Gastrocnemius medialis (tissue), 4 donors: ENCODE results near the gene VPS35L. TPM values are rescaled to one million over a fixed set of nuclear protein-coding genes. Genes with fewer than 3 reads are reported as not detected.

Experiments
- ATAC-seq, 2 donors: fragments of 150-250 bp; one replicate each; pipeline ENCODE4 v1.9.1; 2016
- DNase-seq, 2 donors: peaks; one replicate each; pipeline ENCODE4 v3.0.0-alpha.2; 2019
- H3K27ac ChIP-seq, 4 donors: fragments of 200-600 bp; sonication (generic); 1 replicate in 1 of 4; 2 replicates in 3 of 4; pipeline ENCODE4 v1.5.1; 2016 to 2018; ENCODE audit warnings: mild to moderate bottlenecking in 2 of 4, moderate library complexity in 1 of 4
- H3K27me3 ChIP-seq, 3 donors: fragments of 200-600 bp; sonication (generic) in 2 of 3; 1 replicate in 1 of 3; 2 replicates in 2 of 3; pipeline versions ENCODE4 v1.5.1 to v1.6.0; 2016 to 2019; ENCODE audit warnings: mild to moderate bottlenecking in 1 of 3, moderate library complexity in 1 of 3
- H3K36me3 ChIP-seq, 2 donors: fragments of 200-600 bp; sonication (generic) in 1 of 2; one replicate each; pipeline ENCODE4 v1.5.1; 2017 to 2018
- H3K4me1 ChIP-seq, 2 donors: fragments of 200-600 bp; sonication (generic) in 1 of 2; one replicate each; pipeline ENCODE4 v1.5.1; 2016 to 2017; ENCODE audit warnings: mild to moderate bottlenecking in 2 of 2
- H3K4me3 ChIP-seq, 4 donors: fragments of 200-600 bp; sonication (generic) in 3 of 4; 1 replicate in 1 of 4; 2 replicates in 3 of 4; pipeline ENCODE4 v1.5.1; 2016 to 2019; ENCODE audit warnings: mild to moderate bottlenecking in 2 of 4
- H3K9me3 ChIP-seq, 3 donors: fragments of 200-600 bp; sonication (generic) in 2 of 3; 1 replicate in 1 of 3; 2 replicates in 2 of 3; pipeline ENCODE4 v1.5.1; 2016 to 2019
- CTCF ChIP-seq, 5 experiments: fragments of 450-650 bp in 3 of 5; fragments of 200-600 bp in 2 of 5; sonication (generic) in 2 of 5; IDR thresholded peaks in 4 of 5; conservative IDR thresholded peaks in 1 of 5; 1 replicate in 4 of 5; 2 replicates in 1 of 5; pipeline ENCODE4 v1.5.1; 2016 to 2019; ENCODE audit warnings: antibody characterized with exemption in 5 of 5, mild to moderate bottlenecking in 3 of 5, moderate library complexity in 3 of 5
- POLR2A ChIP-seq, 2 donors: fragments of 450-650 bp; IDR thresholded peaks; one replicate each; pipeline ENCODE4 v1.6.1; 2017; ENCODE audit warnings: antibody characterized with exemption in 2 of 2, mild to moderate bottlenecking in 2 of 2, moderate library complexity in 2 of 2
- in situ Hi-C, 4 donors: fragments of 200-750 bp; cut with MboI; loops; one replicate each; pipeline versions ENCODE4 v1.15.0 to v1.8.0; 2017; ENCODE audit warnings: low sequenced_read_pairs in 4 of 4
- intact Hi-C: fragments of 100-400 bp; cut with DNase I; formaldehyde crosslinking; loops from one replicate; pipeline ENCODE4 v1.15.1; 2023; ENCODE audit warnings: low total_unique reads
- total RNA-seq, 4 donors: library from RNA; depleted of rRNA; stranded (reverse); fragments of >200 nt; gene quantifications; one replicate each; pipeline versions ENCODE4 v1.1.0 to v1.2.3, GENCODE V29; 2016

Gene VPS35L
- total RNA-seq, 4 donors from 2014 or later: 16.9 to 29.1 (median 24.8) TPM

DNA sequence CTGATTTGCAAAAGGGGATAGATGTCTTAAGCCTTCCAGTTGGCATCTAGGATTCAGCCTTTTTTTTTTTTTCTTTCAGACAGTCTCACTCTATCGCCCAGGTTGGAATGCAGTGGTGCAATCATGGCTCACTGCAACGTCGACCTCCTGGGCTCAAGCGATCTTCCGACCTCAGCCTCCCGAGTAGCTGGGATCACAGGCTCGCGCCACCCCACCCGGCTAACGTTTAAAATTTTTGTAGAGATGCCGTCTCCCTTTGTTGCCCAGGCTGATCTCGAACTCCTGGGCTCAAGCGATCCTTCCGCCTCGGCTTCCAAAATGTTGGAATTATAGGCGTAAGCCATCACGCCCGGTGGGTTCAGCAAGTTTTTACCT lies 32.3 kb upstream of the VPS35L start:
- intact Hi-C loops (loop anchor here (5.0 kb wide), 2 partner anchors 194 to 721 kb away; partner anchors contain the start of genes ARL6IP1, IQCK and KNOP1), in situ Hi-C loops (loop anchor here in 1 of 4 donors (25.0 kb wide), 1 partner anchor 736 kb away; the partner anchor contains the start of gene RPS15A)
- H3K4me1 ChIP-seq: peaks cover 28 to 30% of the 10 kb centered on the region in 2 donors
- H3K9me3 ChIP-seq: no peaks in the 10 kb centered on the region
- DNase-seq (no peak), ATAC-seq (no peak)
- no peaks in the 10 kb centered on the region for H3K27me3 ChIP-seq
- H3K36me3 ChIP-seq: peaks cover 2 to 6% of the 10 kb centered on the region in 2 donors
- no peak for TF ChIP-seq CTCF (IDR thresholded peaks at IDR 0.05 in 4 of 5, conservative IDR thresholded peaks at IDR 0.05 in 1 of 5)
- no peak for TF ChIP-seq POLR2A (IDR thresholded peaks at IDR 0.05)
- H3K4me3 ChIP-seq: peak overlapping the region in 1 of 4 donors; percentile 95
- peak overlapping the region; percentile 30 to 68 (median 65) for H3K27ac ChIP-seq

DNA sequence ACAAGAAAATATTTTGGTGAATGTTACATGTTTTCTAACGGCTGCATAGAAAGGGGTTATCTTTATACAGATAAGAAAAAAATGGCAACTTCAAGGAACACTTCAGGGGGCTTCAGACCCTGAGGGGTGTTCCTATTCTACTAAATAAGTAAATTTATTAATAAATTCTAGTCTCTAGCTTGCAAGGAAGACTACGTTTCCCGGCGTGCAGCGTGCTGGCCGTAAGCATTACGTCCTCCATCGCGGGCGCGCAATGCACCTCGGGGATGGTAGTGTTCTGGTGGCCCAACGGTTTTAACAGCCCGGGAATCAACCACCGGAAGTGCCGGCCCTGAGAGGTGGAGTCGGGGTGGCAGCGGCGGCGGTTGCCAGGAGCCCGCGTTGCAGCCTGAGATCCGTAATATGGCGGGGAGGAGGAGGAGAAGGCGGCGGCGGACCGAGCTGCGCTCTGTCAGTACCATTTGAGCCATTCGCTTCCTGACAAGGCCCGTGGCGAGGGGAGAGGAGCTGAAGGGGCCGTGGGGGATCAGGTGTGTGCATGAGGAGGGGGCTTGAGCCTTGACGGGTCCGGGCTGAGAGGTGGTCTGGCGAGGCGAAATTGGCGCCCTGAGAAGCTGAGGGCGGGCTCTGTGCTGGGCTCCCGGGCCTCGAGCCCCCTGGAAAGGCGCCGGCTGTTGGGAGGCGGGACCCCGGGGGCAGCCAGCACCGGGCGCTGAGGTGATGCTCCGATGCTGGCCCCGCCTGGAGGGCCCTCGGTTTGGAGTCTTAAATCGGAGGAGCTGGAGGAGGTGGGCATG lies 31.7 kb upstream of the VPS35L start, which contains the start of gene CCP110:
TSS of gene CCP110 (plus strand) at position 384 of the 797 bp plus-strand sequence. CDS start 3,940 bp downstream, outside the sequence.
- intact Hi-C loops (loop anchor here (2.0 to 5.0 kb wide), 3 partner anchors 19 to 721 kb away; partner anchors contain the start of genes ARL6IP1, IQCK and KNOP1), in situ Hi-C loops (loop anchor here in 1 of 4 donors (25.0 kb wide), 1 partner anchor 736 kb away; the partner anchor contains the start of gene RPS15A)
- no peaks in the 10 kb centered on the region for H3K9me3 ChIP-seq
- H3K4me1 ChIP-seq: peaks cover 28 to 30% of the 10 kb centered on the region in 2 donors
- H3K4me3 ChIP-seq: peak within 1 kb of the TSS; percentile 81 to 98 (median 94)
- no peak for TF ChIP-seq POLR2A (IDR thresholded peaks at IDR 0.05)
- TF ChIP-seq CTCF (IDR thresholded peaks at IDR 0.05 in 4 of 5, conservative IDR thresholded peaks at IDR 0.05 in 1 of 5): no peak
- no peaks in the 10 kb centered on the region for H3K27me3 ChIP-seq
- peaks cover 2 to 12% of the 10 kb centered on the region in 2 donors for H3K36me3 ChIP-seq
- ATAC-seq: peak; percentile 88 to 90
- H3K27ac ChIP-seq: peak within 1 kb of the TSS; percentile 61 to 94 (median 66)
- peak; percentile 94 to 95 for DNase-seq

GRCh38 chr16:19524356-19524615 lies 31.2 kb upstream of the VPS35L start:
- in situ Hi-C loops: loop anchor here in 1 of 4 donors (25.0 kb wide), 1 partner anchor 737 kb away; the partner anchor contains the start of gene RPS15A
- Histone ChIP-seq H3K27ac (peak overlapping the region in 3 of 4 donors; percentile 61 to 68 (median 65)), H3K9me3 (no peaks in the 10 kb centered on the region), H3K36me3 (peaks cover 2 to 17% of the 10 kb centered on the region in 2 donors), H3K4me1 (peaks cover 28 to 30% of the 10 kb centered on the region in 2 donors), H3K4me3 (peak overlapping the region; percentile 81 to 98 (median 94)), H3K27me3 (no peaks in the 10 kb centered on the region)
- TF ChIP-seq CTCF (IDR thresholded peaks at IDR 0.05 in 4 of 5, conservative IDR thresholded peaks at IDR 0.05 in 1 of 5) (no peak), POLR2A (IDR thresholded peaks at IDR 0.05) (no peak)
- DNase-seq: no peak
- ATAC-seq: no peak
- intact Hi-C loops: loop anchor here (2.0 to 5.0 kb wide), 3 partner anchors 19 to 722 kb away; partner anchors contain the start of genes ARL6IP1, IQCK and KNOP1

DNA sequence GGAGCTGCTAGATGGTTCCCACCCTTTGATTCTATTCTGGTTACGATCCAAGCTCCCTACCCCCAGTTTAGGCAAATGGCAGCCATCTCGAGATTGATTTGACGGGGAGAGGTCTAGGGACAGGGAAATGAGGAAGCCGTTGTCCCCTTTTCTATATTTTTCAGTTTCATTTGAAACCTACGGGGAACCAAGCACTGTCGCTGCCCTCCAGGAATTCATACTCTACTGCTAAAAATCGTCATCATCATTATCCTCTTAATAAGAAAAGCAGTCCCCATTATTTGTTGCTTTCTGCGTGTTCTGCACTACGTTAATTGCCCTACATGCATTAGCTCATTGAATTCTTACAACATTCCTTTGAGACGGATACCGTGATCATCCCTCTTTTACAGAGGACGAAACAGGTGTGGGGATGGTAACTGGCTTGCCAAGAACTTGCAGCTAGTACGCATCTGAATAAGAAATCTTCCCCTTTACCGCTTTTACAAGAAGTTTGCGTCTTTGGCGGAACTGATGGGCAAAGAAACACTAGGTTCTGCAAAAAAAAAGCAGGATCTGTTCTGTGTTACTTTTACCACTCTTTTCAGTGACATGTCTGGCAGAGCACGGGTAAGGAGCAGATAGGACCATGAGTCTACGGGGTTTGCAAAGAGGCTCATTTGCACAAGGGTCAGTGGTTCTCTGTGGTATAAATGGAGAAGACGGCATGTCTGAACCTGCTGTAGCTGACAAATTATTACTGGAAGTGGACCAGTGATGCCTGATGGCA lies 30.7 kb upstream of the VPS35L start:
- Histone ChIP-seq H3K4me3 (peak overlapping the region; percentile 81 to 98 (median 94)), H3K27me3 (no peaks in the 10 kb centered on the region), H3K36me3 (peaks cover 2 to 18% of the 10 kb centered on the region in 2 donors), H3K4me1 (peaks cover 27 to 30% of the 10 kb centered on the region in 2 donors), H3K9me3 (no peaks in the 10 kb centered on the region), H3K27ac (peak overlapping the region in 2 of 4 donors; percentile 61 to 68)
- in situ Hi-C loops (loop anchor here in 1 of 4 donors (25.0 kb wide), 1 partner anchor 737 kb away; the partner anchor contains the start of gene RPS15A), intact Hi-C loops (loop anchor here (2.0 to 5.0 kb wide), 3 partner anchors 18 to 722 kb away; partner anchors contain the start of genes ARL6IP1, IQCK and KNOP1)
- DNase-seq (no peak), ATAC-seq (no peak)
- TF ChIP-seq POLR2A (IDR thresholded peaks at IDR 0.05) (no peak), CTCF (IDR thresholded peaks at IDR 0.05 in 4 of 5, conservative IDR thresholded peaks at IDR 0.05 in 1 of 5) (no peak)
